Erythroblast (primary cell): ENCODE results near the gene GLS.

Experiments used
- GATA1 ChIP-seq: IDR thresholded peaks from 2 replicates; pipeline ENCODE4 v1.6.1; 2011; ENCODE audit warnings: low read depth, mild to moderate bottlenecking, control low read depth, low read length, moderate library complexity
- POLR2A ChIP-seq: IDR thresholded peaks from 2 replicates; pipeline ENCODE4 v1.6.1; 2011; ENCODE audit warnings: mild to moderate bottlenecking, low read length

DNA sequence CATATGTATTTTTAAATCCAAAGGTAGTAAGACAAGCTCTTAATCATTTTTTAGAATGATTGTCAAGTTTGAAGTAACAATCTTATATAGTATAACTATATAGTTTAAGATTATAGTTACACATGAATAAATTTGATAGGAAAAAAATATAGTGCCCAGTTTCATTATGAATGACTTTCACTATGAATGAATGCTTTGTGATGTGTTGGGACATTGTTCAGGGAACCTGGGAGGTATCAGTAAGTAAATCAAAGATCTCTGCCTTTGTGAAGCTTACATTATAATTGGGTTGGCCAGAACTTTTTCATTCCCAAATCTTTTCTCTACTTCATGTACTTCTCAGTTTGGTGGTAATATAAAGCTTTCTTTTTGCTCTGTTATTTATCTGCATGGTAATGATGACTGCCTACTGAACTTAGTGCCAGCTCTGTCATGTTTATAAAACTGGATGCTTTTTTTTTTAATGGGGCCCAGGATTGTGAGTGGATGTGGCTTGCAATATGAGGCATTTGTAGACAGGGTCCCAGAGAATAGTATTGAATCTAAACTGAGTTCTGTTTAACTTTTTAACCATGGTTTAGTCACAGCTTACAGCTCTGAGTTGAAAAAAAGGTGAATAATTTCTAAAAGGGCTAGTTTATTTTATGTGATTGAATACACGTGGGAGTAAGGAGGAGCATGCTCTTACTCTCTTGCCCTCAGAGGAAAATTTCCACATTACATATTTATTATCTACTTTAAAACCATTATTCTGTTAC, 23.3 kb downstream of the GLS start:
- TF ChIP-seq POLR2A, result no peak
- TF ChIP-seq GATA1, result no peak
